Measurements from ENCODE around the gene PLA2G2D.
"Not testable (repeated sequence)": the region's sequence is repeated elsewhere in the genome, so short reads cannot be mapped to it uniquely, and the experiment has no call there.

The PLA2G2D gene

DNA sequence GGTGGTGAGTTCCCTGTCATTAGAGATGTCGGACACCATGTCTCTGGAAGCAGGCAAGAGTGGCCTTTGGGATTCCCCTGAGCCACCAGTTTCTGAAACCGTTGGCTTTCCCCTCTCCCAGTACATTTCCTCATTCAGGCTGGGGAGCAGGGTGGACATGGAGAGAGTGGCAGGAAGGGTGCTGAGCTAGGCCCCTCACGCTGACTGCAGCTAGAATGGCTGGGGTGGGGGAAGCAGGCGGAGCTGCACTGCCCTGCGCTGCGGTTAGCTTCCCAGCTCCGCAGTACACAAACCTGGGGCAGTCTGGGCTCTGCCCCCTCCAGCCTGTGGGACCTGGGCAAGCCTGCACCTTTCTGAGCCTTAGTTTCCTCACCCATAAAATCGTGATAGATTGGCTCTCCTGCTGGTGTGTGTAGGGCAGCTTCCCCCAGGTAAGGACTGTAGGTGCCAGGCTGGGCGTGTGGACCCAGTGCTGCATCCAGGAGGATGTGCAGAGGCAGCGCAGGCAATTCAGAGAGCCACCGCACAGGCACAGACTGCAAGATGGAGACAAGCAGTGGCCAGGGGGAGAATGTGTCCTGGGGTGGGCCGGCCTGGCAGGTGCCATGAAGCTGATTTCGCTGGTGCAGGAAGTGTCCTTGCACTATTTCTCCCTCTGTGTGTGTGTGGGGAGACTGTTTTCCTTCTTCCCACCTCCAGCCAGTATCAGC, 22.8 kb upstream of the PLA2G2D start:
- DNase-seq: no peak

DNA sequence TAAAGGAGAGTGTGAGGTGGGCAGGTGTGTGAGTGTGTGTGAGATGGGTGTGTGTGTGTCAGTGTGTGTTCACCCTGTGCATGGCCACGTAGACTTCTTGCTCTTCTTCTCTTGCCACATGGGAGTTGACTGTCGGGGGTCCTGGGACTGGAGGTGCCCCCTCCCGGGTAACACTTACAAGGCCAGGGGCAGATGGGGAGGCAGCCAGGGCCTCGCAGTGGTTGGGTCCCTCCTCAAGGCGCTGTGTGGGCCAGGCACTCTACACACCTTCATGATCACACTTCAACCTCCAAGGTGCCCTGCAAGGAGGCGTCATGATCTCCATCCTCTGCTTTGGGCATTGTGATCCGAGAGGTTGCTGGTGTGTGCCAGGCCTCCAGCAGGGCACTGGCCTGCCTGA, 22.1 kb upstream of the PLA2G2D start:
- no peak for DNase-seq

DNA sequence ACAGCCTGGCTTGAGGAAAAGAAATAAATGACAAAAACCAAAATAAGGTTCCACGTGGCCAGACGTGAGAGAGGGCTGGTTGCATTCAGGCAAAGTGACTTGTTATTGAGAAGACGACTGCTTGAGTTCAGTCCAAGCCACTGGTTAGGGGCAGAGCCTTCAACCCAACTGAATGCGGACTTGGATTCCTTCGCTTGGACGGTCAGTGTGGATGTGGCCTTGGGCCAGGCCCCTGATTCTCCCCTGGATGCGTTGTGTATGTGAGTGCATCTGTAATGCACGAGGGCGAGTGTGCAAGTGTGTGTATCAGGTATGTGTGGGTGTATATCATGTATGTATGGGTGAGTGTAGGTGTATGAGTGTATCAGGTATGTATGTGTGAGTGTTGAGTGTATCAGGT, 21.7 kb upstream of the PLA2G2D start:
- no peak for DNase-seq

DNA sequence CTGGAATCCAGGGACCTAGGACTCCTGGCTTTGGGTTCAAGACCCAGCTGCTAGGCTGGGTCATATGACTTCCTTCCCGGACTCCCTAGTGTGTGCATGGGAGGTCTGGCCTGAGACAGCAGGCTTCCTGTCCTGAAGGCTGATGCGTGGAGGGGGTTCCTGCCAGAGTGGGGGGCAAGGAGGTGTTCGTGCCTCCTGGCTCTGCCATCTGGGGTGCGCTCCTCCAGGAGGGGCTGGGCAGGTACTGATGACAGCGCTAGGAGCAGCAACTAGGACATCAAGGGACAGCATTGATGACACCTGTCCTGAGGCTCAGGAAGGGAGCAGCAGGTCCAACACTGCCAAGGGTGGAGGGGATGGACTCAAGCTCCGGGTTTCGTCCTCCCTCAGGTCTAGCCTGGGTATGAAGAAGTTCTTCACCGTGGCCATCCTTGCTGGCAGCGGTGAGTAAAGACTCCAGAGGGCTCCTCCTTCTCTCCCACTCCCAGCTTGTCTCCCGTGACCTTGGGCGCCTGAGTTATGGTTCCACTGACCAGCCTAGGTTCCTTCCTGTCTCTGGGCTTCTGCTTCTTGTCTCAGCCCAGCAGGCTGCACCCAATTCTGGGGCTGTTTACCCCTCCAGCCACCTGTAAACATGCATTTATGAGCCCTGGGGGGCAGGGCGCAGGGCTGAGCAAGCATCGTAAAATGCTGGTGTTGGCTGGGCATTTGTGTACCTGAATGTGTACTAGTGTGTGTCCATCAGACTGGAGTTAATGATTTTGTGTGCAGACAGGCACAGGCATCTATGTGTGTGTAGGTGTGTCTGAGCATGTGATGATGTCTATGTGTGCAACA, 20.7 kb upstream of the PLA2G2D start:
- DNase-seq: no peak

DNA sequence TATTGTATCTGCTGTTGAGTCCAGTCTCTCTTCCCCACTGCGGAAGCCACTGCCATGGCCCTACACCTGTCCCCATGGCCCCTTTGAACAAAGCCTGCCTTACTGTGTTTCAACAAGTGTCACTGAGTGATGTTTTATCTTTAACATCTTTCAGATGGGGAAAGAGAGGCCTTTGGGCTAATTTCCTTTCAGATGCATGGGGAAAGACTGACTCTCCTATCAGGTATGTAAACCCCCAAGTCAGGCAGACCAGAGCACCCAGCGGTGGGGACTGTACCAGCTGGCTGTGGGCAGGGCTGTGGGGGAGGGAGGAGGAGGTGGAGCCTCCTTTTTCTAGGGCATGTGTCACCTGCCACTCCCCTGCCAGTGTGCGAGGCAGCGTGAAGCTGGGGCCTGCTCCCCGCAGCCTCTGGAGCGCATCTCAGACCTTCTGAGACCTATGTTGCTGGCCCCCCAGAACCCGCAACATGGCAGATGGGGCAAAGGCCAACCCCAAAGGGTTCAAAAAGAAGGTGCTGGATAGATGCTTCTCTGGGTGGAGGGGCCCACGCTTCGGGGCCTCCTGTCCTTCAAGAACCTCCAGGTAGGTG, 19.7 kb upstream of the PLA2G2D start, which contains the start of gene PLA2G2F:
PLA2G2F (plus strand) TSS at position 363 of the 590 bp plus-strand sequence; CDS start at position 468, 105 bp downstream.
- no peak for DNase-seq

DNA sequence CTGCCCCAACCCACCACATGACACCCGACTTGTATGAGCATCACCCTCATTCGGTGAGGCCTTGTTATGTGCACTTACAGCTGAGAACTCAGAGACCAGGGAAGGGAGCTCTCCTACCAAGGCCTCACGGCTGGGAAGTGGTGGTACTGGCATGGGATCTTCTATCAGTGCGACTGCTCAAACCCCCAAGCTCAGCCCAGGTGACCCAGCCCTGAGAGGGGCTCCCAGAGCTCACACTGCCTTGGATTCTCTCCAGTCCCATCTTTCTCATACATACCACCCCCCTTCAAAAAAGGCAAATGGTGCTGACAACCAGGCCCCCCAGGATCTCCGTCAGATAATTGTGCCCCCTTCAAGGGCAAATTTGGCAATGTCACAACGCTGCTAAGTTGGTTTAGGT, 19.0 kb upstream of the PLA2G2D start:
- no peak for DNase-seq

- DNase-seq: no peak
These were observed 18.3 kb upstream of the PLA2G2D start for GRCh38 chr1:20137604-20138003.

- no peak for DNase-seq
These were observed 17.7 kb upstream of the PLA2G2D start for GRCh38 chr1:20137055-20137454.

GRCh38 chr1:20136249-20136648, 16.9 kb upstream of the PLA2G2D start:
- DNase-seq: no peak

DNA sequence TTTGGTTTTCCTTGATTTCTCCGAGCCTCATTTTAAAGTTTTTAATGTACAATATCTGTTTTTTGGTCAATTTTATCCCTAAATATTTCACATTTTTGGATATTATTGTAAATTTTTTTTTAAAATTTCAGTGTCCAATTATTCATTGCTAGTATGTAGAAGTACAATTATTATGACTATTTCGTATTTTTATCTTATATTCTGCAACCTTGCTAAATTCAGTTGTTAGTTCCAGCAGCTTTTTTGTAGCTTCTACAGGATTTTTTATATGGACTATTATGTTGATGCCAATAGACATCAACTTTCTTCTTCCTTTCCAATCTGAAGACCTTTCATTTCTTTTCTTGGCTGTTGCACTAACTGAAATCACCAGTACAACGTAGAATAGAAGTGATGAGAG, 15.7 kb upstream of the PLA2G2D start:
- no peak for DNase-seq

- DNase-seq: not testable (repeated sequence)
These were observed 11.2 kb upstream of the PLA2G2D start for GRCh38 chr1:20130518-20130917.

DNA sequence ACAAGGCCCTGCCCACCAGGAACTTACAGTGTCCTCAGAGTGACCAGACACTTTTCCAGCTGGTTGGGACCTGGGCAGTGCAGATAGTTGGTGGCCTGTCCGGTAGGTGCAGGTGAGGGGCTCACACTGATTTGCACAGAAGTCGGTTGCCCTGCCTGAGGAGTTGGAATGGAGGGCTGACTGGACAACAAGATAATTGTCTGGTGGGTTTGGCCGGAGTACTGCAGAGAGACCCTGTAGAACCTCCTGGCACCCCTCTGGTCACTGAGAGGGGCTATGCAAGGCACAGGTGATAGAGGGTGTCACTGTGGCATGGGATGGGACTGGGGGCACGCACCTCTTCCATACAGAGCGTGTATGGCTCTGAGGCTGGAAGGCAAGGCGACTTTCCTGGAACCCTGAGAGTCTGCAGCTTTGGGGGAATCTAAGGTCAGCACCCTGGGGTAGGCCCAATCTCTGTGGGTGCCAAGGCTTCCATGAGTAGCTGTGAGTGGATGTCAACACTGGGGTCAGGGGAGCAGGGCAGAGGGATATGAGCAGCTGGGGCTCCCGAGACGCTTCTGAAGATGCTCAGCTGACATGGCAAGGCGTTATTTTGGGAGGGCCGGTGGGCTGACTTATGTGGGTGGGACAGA, 7.6 kb upstream of the PLA2G2D start:
- DNase-seq: no peak

- no peak for DNase-seq
These were observed 6.9 kb upstream of the PLA2G2D start for GRCh38 chr1:20126041-20126805.

- no peak for DNase-seq
These were observed 5.8 kb upstream of the PLA2G2D start for GRCh38 chr1:20125100-20125499.

- DNase-seq: no peak
These were observed 5.2 kb upstream of the PLA2G2D start for GRCh38 chr1:20124456-20125057.

DNA sequence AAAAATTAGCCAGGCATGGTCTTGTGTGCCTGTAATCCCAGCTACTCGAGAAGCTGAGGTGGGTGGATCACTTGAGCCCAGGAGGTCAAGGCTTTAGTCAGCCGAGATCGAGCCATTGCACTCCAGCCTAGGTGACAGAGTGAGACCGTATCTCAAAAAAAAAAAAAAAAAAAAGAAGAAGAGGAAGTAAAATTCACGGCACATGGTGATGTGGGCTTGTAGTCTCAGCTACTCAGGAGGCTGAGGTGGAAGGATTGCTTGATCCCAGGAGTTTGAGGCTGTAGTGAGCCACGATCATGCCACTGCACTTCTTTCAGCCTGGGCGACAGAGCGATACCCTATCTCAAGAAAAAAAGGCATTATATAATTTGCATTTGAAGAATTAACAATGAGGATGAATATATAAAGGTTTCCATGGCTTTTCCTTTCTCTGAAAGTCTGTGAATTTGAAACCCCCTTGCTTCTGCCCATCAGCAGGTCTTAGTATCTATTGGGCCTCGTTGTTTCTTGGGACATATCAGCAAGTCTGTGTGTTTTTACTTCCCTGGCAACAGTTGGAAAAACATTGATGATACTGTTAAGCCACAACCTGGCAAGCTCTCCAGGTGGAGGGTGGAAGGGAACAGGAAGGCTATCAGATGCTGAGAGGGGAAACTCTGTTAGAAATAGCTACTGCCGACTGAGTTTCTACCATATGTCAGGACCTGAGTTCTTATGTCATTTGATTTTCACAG, 4.6 kb upstream of the PLA2G2D start:
- no peak for DNase-seq

GRCh38 chr1:20120796-20121195, 1.5 kb upstream of the PLA2G2D start:
- no peak for DNase-seq

DNA sequence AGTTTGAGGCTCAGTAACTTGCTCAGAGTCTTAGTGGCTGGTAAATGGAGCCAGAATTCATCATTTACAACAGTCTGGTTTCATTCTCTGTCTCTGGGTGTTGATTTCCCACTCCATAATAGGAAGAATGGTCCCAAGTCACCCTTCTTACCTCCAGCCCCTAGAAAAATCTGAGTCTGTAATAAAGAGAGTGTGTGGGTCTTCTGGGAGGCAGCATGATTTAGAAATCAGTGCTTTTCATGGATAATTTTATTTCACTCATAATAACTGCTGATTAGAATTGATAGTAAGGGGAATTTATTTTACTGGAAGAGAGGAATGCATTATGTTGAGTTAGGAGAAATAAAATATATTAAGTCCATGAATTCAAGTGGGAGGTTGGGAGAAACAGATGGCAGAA, 2.1 kb downstream of the PLA2G2D start:
- no peak for DNase-seq

- DNase-seq: no peak
These were observed 3.4 kb downstream of the PLA2G2D start for GRCh38 chr1:20115916-20116315.

GRCh38 chr1:20115479-20115878, 3.9 kb downstream of the PLA2G2D start:
- DNase-seq: no peak

DNA sequence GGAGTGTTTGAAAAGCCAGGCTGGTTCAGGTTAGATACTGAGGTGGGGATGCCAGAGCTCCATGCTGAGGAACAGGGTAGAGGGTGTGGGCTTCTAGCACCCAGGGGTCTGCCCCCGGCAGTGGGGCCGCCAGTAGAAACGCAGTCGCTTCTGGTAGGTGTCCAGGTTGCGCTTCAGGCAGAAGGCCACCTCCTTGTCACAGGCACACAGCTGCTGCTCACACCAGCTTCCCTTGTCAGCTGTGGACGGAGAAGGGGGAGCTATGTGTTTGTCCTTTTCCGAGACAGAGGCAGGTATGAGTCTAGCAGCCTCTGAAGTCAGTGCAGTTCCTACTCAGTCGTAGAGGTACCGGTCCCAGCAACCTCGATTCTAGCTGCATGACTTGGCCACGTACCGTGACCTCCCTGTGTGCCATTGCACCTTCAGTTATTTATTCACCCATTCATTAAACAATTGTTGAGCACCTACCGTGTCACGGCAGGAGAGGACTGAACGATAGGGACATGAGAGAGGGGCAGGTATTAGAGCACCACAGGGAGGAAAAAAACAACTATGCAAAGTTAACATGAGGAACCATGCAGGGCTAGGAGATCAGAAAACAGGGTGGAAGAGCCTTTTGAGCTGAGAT, 5.2 kb downstream of the PLA2G2D start:
- DNase-seq: no peak

All from NK-92 treated with Interleukin-12 subunit alpha and Interleukin-12 subunit beta, amount 100 ng/mL, for 24 hours (cell line).